H9 (cell line): ENCODE results near the gene ELAPOR1. TPM values are rescaled to one million over a fixed set of nuclear protein-coding genes. Genes with fewer than 3 reads are reported as not detected.
A peak's percentile ranks its signal among the peaks of the same experiment; 100 is the strongest.

Experiments used
- DNase-seq: peaks from one replicate; pipeline ENCODE4 v3.0.0-alpha.2; 2017
- H2AFZ ChIP-seq: one replicate; pipeline ENCODE4 v1.6.1; 2013; ENCODE audit warnings: mild to moderate bottlenecking, low read length, control low read depth, moderate library complexity
- H2AK5ac ChIP-seq: 2 replicates; pipeline ENCODE4 v1.6.1; 2013; ENCODE audit warnings: low read length, control low read depth, mixed read lengths; ENCODE audit not compliant: insufficient read length
- H2BK120ac ChIP-seq: one replicate; pipeline ENCODE4 v1.6.1; 2013; ENCODE audit warnings: low read depth, mild to moderate bottlenecking, low read length, control low read depth, inconsistent platforms; ENCODE audit not compliant: poor library complexity, severe bottlenecking
- H2BK12ac ChIP-seq: 2 replicates; pipeline ENCODE4 v1.6.1; 2013; ENCODE audit warnings: low read length, control low read depth, mixed read lengths, low read depth; ENCODE audit not compliant: insufficient read length
- H2BK15ac ChIP-seq: 2 replicates; pipeline ENCODE4 v1.6.1; 2013; ENCODE audit warnings: low read depth, low read length, control low read depth
- H2BK20ac ChIP-seq: one replicate; pipeline ENCODE4 v1.6.1; 2013; ENCODE audit warnings: low read depth, mild to moderate bottlenecking, low read length, control low read depth, inconsistent platforms; ENCODE audit not compliant: poor library complexity, severe bottlenecking
- H2BK5ac ChIP-seq: 2 replicates; pipeline ENCODE4 v1.6.1; 2013; ENCODE audit warnings: low read length, control low read depth, mixed read lengths; ENCODE audit not compliant: insufficient read length
- H3K14ac ChIP-seq: 2 replicates; pipeline ENCODE4 v1.6.1; 2013; ENCODE audit warnings: low read length, control low read depth; ENCODE audit not compliant: insufficient read depth
- H3K18ac ChIP-seq: 2 replicates; pipeline ENCODE4 v1.6.1; 2013; ENCODE audit warnings: low read depth, mild to moderate bottlenecking, mixed read lengths, low read length, control low read depth; ENCODE audit not compliant: insufficient read length
- H3K23ac ChIP-seq: 2 replicates; pipeline ENCODE4 v1.6.1; 2013; ENCODE audit warnings: low read length, control low read depth, mixed read lengths, low read depth; ENCODE audit not compliant: insufficient read length
- H3K23me2 ChIP-seq: 2 replicates; pipeline ENCODE4 v1.6.1; 2013; ENCODE audit warnings: low read depth, mild to moderate bottlenecking, mixed read lengths, low read length, control low read depth; ENCODE audit not compliant: insufficient read length, poor library complexity, severe bottlenecking
- H3K27ac ChIP-seq: 2 replicates; pipeline ENCODE4 v1.5.1; 2013; ENCODE audit warnings: low read length, control low read depth, mixed read lengths, low read depth; ENCODE audit not compliant: insufficient read length
- H3K27me3 ChIP-seq: 2 replicates; pipeline ENCODE4 v1.6.1; 2013; ENCODE audit warnings: low read length, control low read depth, inconsistent platforms; ENCODE audit not compliant: insufficient read depth
- H3K4ac ChIP-seq: 2 replicates; pipeline ENCODE4 v1.6.1; 2013; ENCODE audit warnings: low read depth, mild to moderate bottlenecking, control low read depth, inconsistent platforms, low read length, moderate library complexity
- H3K4me1 ChIP-seq: 2 replicates; pipeline ENCODE4 v1.6.1; 2013; ENCODE audit warnings: low read length, control low read depth, inconsistent platforms; ENCODE audit not compliant: insufficient read depth
- H3K4me2 ChIP-seq: 2 replicates; pipeline ENCODE4 v1.6.1; 2013; ENCODE audit warnings: low read length, control low read depth, mixed read lengths; ENCODE audit not compliant: insufficient read length, insufficient read depth
- H3K56ac ChIP-seq: 2 replicates; pipeline ENCODE4 v1.6.1; 2013; ENCODE audit warnings: low read depth, mild to moderate bottlenecking, mixed read lengths, low read length, control low read depth; ENCODE audit not compliant: insufficient read length
- H3K79me1 ChIP-seq: 2 replicates; pipeline ENCODE4 v1.6.1; 2013; ENCODE audit warnings: low read depth, mild to moderate bottlenecking, moderate library complexity, low read length, control low read depth, inconsistent platforms; ENCODE audit not compliant: insufficient read depth, poor library complexity, severe bottlenecking
- H3K79me2 ChIP-seq: 2 replicates; pipeline ENCODE4 v1.6.1; 2013; ENCODE audit warnings: low read length, control low read depth, inconsistent platforms; ENCODE audit not compliant: insufficient read depth
- H3K9ac ChIP-seq: 2 replicates; pipeline ENCODE4 v1.6.1; 2013; ENCODE audit warnings: low read length, control low read depth, mixed read lengths; ENCODE audit not compliant: insufficient read length; ENCODE audit errors: extremely low read depth
- H3K9me3 ChIP-seq: one replicate; pipeline ENCODE4 v1.6.1; 2013; ENCODE audit warnings: low read depth, low read length, inconsistent platforms; ENCODE audit not compliant: control insufficient read depth
- H3T11ph ChIP-seq: one replicate; pipeline ENCODE4 v1.6.1; 2013; ENCODE audit warnings: mild to moderate bottlenecking, low read length, control low read depth, inconsistent platforms
- H4K20me1 ChIP-seq: one replicate; pipeline ENCODE4 v1.6.1; 2013; ENCODE audit not compliant: control insufficient read depth, insufficient read length, insufficient read depth
- H4K5ac ChIP-seq: 2 replicates; pipeline ENCODE4 v1.6.1; 2013; ENCODE audit warnings: low read depth, mild to moderate bottlenecking, mixed read lengths, low read length, control low read depth; ENCODE audit not compliant: insufficient read length
- H4K8ac ChIP-seq: replicated peaks from 2 replicates; pipeline ENCODE4 v1.6.1; 2013; ENCODE audit warnings: low read length, control low read depth, mixed read lengths, low read depth; ENCODE audit not compliant: insufficient read length
- H4K91ac ChIP-seq: 2 replicates; pipeline ENCODE4 v1.6.1; 2013; ENCODE audit warnings: low read depth, mild to moderate bottlenecking, moderate library complexity, mixed read lengths, low read length, control low read depth; ENCODE audit not compliant: insufficient read length
- H3K27ac Mint-ChIP-seq, 3 experiments: 2 replicates in 2 of 3; 3 replicates in 1 of 3; pipeline ENCODE4 v1.8.0; 2020 to 2021; ENCODE audit warnings: mixed read lengths in 3 of 3, mild to moderate bottlenecking in 1 of 3, moderate library complexity in 1 of 3
- H3K27me3 Mint-ChIP-seq: 2 replicates; pipeline ENCODE4 v1.8.0; 2021; ENCODE audit warnings: low read depth, mild to moderate bottlenecking, moderate library complexity, mixed read lengths
- H3K36me3 Mint-ChIP-seq, 3 experiments: 2 replicates in 2 of 3; 3 replicates in 1 of 3; pipeline ENCODE4 v1.8.0; 2020 to 2021; ENCODE audit warnings: low read depth in 3 of 3, mixed read lengths in 3 of 3; ENCODE audit not compliant: insufficient read depth in 1 of 3
- H3K4me1 Mint-ChIP-seq, 2 experiments: 2 replicates each; pipeline ENCODE4 v1.8.0; 2020; ENCODE audit warnings: mixed read lengths in 2 of 2
- H3K4me3 Mint-ChIP-seq, 2 experiments: 2 replicates in 1 of 2; 3 replicates in 1 of 2; pipeline ENCODE4 v1.8.0; 2020 to 2021; ENCODE audit warnings: mild to moderate bottlenecking in 2 of 2, mixed read lengths in 2 of 2, moderate library complexity in 1 of 2
- H3K9me3 Mint-ChIP-seq, 2 experiments: 2 replicates in 1 of 2; 3 replicates in 1 of 2; pipeline ENCODE4 v1.8.0; 2020; ENCODE audit warnings: mild to moderate bottlenecking in 2 of 2, mixed read lengths in 2 of 2, moderate library complexity in 1 of 2
- WGBS: extraction: QIAGEN DNeasy Blood & Tissue Kit; methylation state at CpG from one replicate; pipeline ENCODE4 v1.1.7; 2013; ENCODE audit warnings: missing lambda C conversion rate, low lambda C conversion rate, mixed read lengths; ENCODE audit not compliant: insufficient read length; ENCODE audit errors: extremely low coverage; 5-methylcytosine and 5-hydroxymethylcytosine counted together
- total RNA-seq: library from RNA; stranded (reverse); gene quantifications from 2 replicates; pipeline ENCODE4 v1.2.1, GENCODE V29; 2021
- TF ChIP-seq, protein P1 (sequence below): fragments of 200-600 bp; sonication (generic); conservative IDR thresholded peaks from 3 replicates; pipeline ENCODE4 v1.8.0; 2021; ENCODE audit warnings: antibody characterized with exemption, mild to moderate bottlenecking

The ELAPOR1 gene
- total RNA-seq, 1 experiment from 2014 or later: 0.55 TPM

DNA sequence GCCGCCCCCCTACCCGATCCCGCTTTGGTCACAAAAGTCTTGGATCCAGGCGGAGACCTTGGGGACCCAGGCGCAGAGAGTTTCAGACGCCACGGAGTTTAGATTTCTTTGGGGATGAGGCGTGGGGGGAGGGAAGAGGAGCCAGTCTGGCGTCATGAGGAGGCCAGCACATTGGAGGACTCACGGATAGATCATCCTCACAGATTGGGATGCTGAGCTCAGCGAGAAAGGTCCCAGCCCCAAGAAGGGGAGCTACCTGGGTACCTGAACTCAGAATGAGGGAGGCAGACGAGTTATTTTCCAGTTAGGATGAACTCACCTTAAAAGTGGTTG, 393 bp downstream of the ELAPOR1 start:
- Histone ChIP-seq H3K9ac (no peak overlapping the region), H3K18ac (no peak overlapping the region), H3K79me1 (no peaks in the 10 kb centered on the region), H2BK20ac (no peak overlapping the region), H3K14ac (no peak overlapping the region), H3K4me1 (no peaks in the 10 kb centered on the region), H3K27ac (no peak overlapping the region), H2BK120ac (no peak overlapping the region), H3K9me3 (no peaks in the 10 kb centered on the region), H3K4ac (no peak overlapping the region), H3K23me2 (peaks cover 13% of the 10 kb centered on the region), H3K27me3 (peaks cover 23% of the 10 kb centered on the region; the same call in 1 of the 2 replicates), H3K79me2 (no peaks in the 10 kb centered on the region), H4K5ac (no peak overlapping the region), H2AK5ac (no peak overlapping the region), H4K20me1 (no peaks in the 10 kb centered on the region), H4K8ac (no peak overlapping the region), H2AFZ (no peak overlapping the region), H2BK15ac (no peak overlapping the region), H2BK5ac (no peak overlapping the region), H3T11ph (no peak overlapping the region), H4K91ac (no peak overlapping the region), H3K4me2 (peak overlapping the region; percentile 44), H3K23ac (no peak overlapping the region), H3K56ac (no peak overlapping the region), H2BK12ac (no peak overlapping the region)
- no CpG with 5 or more reads among the region's 12 CpGs for WGBS
- no peaks in the 10 kb centered on the region for H3K36me3 Mint-ChIP-seq
- H3K27me3 Mint-ChIP-seq: peaks cover 76% of the 10 kb centered on the region
- H3K4me3 Mint-ChIP-seq: peak overlapping the region; percentile 62 to 85
- DNase-seq: no peak
- H3K4me1 Mint-ChIP-seq: peaks cover 11 to 17% of the 10 kb centered on the region in 2 experiments
- H3K27ac Mint-ChIP-seq: no peak overlapping the region
- TF ChIP-seq, protein P1, sequence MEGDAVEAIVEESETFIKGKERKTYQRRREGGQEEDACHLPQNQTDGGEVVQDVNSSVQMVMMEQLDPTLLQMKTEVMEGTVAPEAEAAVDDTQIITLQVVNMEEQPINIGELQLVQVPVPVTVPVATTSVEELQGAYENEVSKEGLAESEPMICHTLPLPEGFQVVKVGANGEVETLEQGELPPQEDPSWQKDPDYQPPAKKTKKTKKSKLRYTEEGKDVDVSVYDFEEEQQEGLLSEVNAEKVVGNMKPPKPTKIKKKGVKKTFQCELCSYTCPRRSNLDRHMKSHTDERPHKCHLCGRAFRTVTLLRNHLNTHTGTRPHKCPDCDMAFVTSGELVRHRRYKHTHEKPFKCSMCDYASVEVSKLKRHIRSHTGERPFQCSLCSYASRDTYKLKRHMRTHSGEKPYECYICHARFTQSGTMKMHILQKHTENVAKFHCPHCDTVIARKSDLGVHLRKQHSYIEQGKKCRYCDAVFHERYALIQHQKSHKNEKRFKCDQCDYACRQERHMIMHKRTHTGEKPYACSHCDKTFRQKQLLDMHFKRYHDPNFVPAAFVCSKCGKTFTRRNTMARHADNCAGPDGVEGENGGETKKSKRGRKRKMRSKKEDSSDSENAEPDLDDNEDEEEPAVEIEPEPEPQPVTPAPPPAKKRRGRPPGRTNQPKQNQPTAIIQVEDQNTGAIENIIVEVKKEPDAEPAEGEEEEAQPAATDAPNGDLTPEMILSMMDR: no peak
- no peaks in the 10 kb centered on the region for H3K9me3 Mint-ChIP-seq
